Karpas-422 (cell line): ENCODE measurements around the gene LRSAM1. TPM values are rescaled to one million over a fixed set of nuclear protein-coding genes. Genes with fewer than 3 reads are reported as not detected.

Experiments
- DNase-seq: peaks from one replicate; pipeline ENCODE4 v3.0.0-alpha.2; 2015
- H2AFZ ChIP-seq: fragments of 200-600 bp; sonication (generic); 2 replicates; pipeline ENCODE4 v1.6.1; 2014; ENCODE audit warnings: antibody characterized with exemption, low read length, mixed read lengths
- H3K27ac ChIP-seq: fragments of 200-600 bp; sonication (generic); 2 replicates; pipeline ENCODE4 v1.5.1; 2014; ENCODE audit warnings: mild to moderate bottlenecking, low read length, moderate library complexity
- H3K27me3 ChIP-seq: fragments of 200-600 bp; sonication (generic); 2 replicates; pipeline ENCODE4 v1.6.1; 2014; ENCODE audit warnings: low read length, mixed read lengths
- H3K36me3 ChIP-seq: fragments of 200-600 bp; sonication (generic); 2 replicates; pipeline ENCODE4 v1.6.1; 2014; ENCODE audit warnings: low read length, mixed read lengths; ENCODE audit not compliant: insufficient read depth
- H3K4me1 ChIP-seq: fragments of 200-600 bp; sonication (generic); 2 replicates; pipeline ENCODE4 v1.6.1; 2014; ENCODE audit warnings: mild to moderate bottlenecking, low read length, mixed read lengths
- H3K4me2 ChIP-seq: fragments of 200-600 bp; sonication (generic); 2 replicates; pipeline ENCODE4 v1.6.1; 2014; ENCODE audit warnings: low read length, low read depth, mild to moderate bottlenecking; ENCODE audit not compliant: poor library complexity, severe bottlenecking
- H3K4me3 ChIP-seq: fragments of 200-600 bp; sonication (generic); 2 replicates; pipeline ENCODE4 v1.5.1; 2014; ENCODE audit warnings: mild to moderate bottlenecking, antibody characterized with exemption, low read length, mixed read lengths
- H3K79me2 ChIP-seq: fragments of 200-600 bp; sonication (generic); 2 replicates; pipeline ENCODE4 v1.6.1; 2014; ENCODE audit warnings: mild to moderate bottlenecking, low read length, mixed read lengths
- H3K9ac ChIP-seq: fragments of 200-600 bp; sonication (generic); 2 replicates; pipeline ENCODE4 v1.6.0; 2014; ENCODE audit warnings: low read length
- H3K9me2 ChIP-seq: fragments of 200-600 bp; sonication (generic), shearing (Covaris generic); replicated peaks from 2 replicates; pipeline ENCODE4 v1.6.0; 2014; ENCODE audit warnings: mild to moderate bottlenecking, low read length, moderate library complexity; ENCODE audit not compliant: insufficient read depth
- H3K9me3 ChIP-seq: fragments of 300-700, 200-600 bp; sonication (generic); 2 replicates; pipeline ENCODE4 v1.6.1; 2014; ENCODE audit warnings: low read length, mixed read lengths
- H4K20me1 ChIP-seq: fragments of 200-600 bp; sonication (generic); 2 replicates; pipeline ENCODE4 v1.6.1; 2014; ENCODE audit warnings: mild to moderate bottlenecking, antibody characterized with exemption, low read length, low read depth; ENCODE audit not compliant: insufficient read depth
- total RNA-seq: library from RNA; depleted of rRNA; stranded (reverse); fragments of >200 nt; shearing (Covaris generic); gene quantifications from 2 replicates; pipeline ENCODE4 v1.2.3, GENCODE V29; 2014; ENCODE audit warnings: low replicate concordance

Gene LRSAM1
- total RNA-seq, 1 experiment from 2014 or later = 14.4 TPM

- no peak for DNase-seq
- Histone ChIP-seq H3K27ac (no peak overlapping the region), H3K4me3 (peak overlapping the region; percentile 90), H3K36me3 (peaks cover 4% of the 10 kb centered on the region; the same call in 1 of the 2 replicates), H3K79me2 (peaks cover 48% of the 10 kb centered on the region), H4K20me1 (no peaks in the 10 kb centered on the region), H3K9me2 (no peaks in the 10 kb centered on the region), H3K4me1 (peaks cover 21% of the 10 kb centered on the region), H3K9ac (peak overlapping the region; percentile 91), H3K27me3 (no peaks in the 10 kb centered on the region), H3K4me2 (peak overlapping the region; percentile 99), H2AFZ (no peak overlapping the region), H3K9me3 (no peaks in the 10 kb centered on the region)
Measured at GRCh38 chr9:127422787-127423186, 28.5 kb upstream of the LRSAM1 start.

- Histone ChIP-seq H3K27ac (peak overlapping the region; percentile 50; the same call in 1 of the 2 replicates), H2AFZ (peak overlapping the region; percentile 80; the same call in 1 of the 2 replicates), H3K27me3 (no peaks in the 10 kb centered on the region), H3K36me3 (peaks cover 4% of the 10 kb centered on the region; the same call in 1 of the 2 replicates), H3K9me2 (no peaks in the 10 kb centered on the region), H4K20me1 (no peaks in the 10 kb centered on the region), H3K9ac (peak overlapping the region; percentile 91), H3K4me2 (peak overlapping the region; percentile 99), H3K79me2 (peaks cover 55% of the 10 kb centered on the region), H3K4me3 (peak overlapping the region; percentile 90), H3K9me3 (no peaks in the 10 kb centered on the region), H3K4me1 (peaks cover 21% of the 10 kb centered on the region)
- DNase-seq = no peak
Measured at GRCh38 chr9:127423476-127423933, 27.8 kb upstream of the LRSAM1 start.

GRCh38 chr9:127423934-127424675 is 27.2 kb upstream of the LRSAM1 start, which contains the start of gene ZNF79:
ZNF79 (plus strand) TSS chr9:127424382; CDS start chr9:127424788, 406 bp downstream.
- Histone ChIP-seq H3K4me2 (peak within 1 kb of the TSS; percentile 99), H3K27ac (peak within 1 kb of the TSS; percentile 50), H3K4me3 (peak within 1 kb of the TSS; percentile 90), H3K36me3 (peaks cover 4% of the 10 kb centered on the region; the same call in 1 of the 2 replicates), H3K79me2 (peaks cover 58% of the 10 kb centered on the region), H4K20me1 (no peaks in the 10 kb centered on the region), H3K9me3 (no peaks in the 10 kb centered on the region), H2AFZ (peak within 1 kb of the TSS; percentile 80), H3K9ac (peak within 1 kb of the TSS; percentile 91), H3K9me2 (no peaks in the 10 kb centered on the region), H3K4me1 (peaks cover 21% of the 10 kb centered on the region), H3K27me3 (no peaks in the 10 kb centered on the region)
- peak; percentile 96 for DNase-seq

- H3K9me2 ChIP-seq = no peaks in the 10 kb centered on the region
- peaks cover 58% of the 10 kb centered on the region for H3K79me2 ChIP-seq
- H4K20me1 ChIP-seq = no peaks in the 10 kb centered on the region
- peak overlapping the region; percentile 91 for H3K9ac ChIP-seq
- no peaks in the 10 kb centered on the region for H3K9me3 ChIP-seq
- no peak overlapping the region for H3K27ac ChIP-seq
- no peak for DNase-seq
- H3K4me1 ChIP-seq = peaks cover 21% of the 10 kb centered on the region
- H3K36me3 ChIP-seq = peaks cover 4% of the 10 kb centered on the region; the same call in 1 of the 2 replicates
- peak overlapping the region; percentile 90 for H3K4me3 ChIP-seq
- H3K27me3 ChIP-seq = no peaks in the 10 kb centered on the region
- H2AFZ ChIP-seq = peak overlapping the region; percentile 68
- H3K4me2 ChIP-seq = peak overlapping the region; percentile 99
Measured at GRCh38 chr9:127424676-127424999, 26.7 kb upstream of the LRSAM1 start.

GRCh38 chr9:127426756-127427155 is 24.6 kb upstream of the LRSAM1 start:
- peaks cover 12% of the 10 kb centered on the region for H3K36me3 ChIP-seq
- H3K79me2 ChIP-seq = peaks cover 65% of the 10 kb centered on the region
- no peak overlapping the region for H3K4me2 ChIP-seq
- no peaks in the 10 kb centered on the region for H3K9me2 ChIP-seq
- no peak for DNase-seq
- no peaks in the 10 kb centered on the region for H4K20me1 ChIP-seq
- H3K9ac ChIP-seq = no peak overlapping the region
- H2AFZ ChIP-seq = no peak overlapping the region
- H3K4me3 ChIP-seq = no peak overlapping the region
- H3K4me1 ChIP-seq = peaks cover 21% of the 10 kb centered on the region
- no peaks in the 10 kb centered on the region for H3K9me3 ChIP-seq
- H3K27me3 ChIP-seq = no peaks in the 10 kb centered on the region
- H3K27ac ChIP-seq = no peak overlapping the region

GRCh38 chr9:127428348-127428747 is 23.0 kb upstream of the LRSAM1 start:
- H3K4me1 ChIP-seq = peaks cover 11% of the 10 kb centered on the region
- H3K9me3 ChIP-seq = no peaks in the 10 kb centered on the region
- peaks cover 52% of the 10 kb centered on the region for H3K79me2 ChIP-seq
- H3K9me2 ChIP-seq = no peaks in the 10 kb centered on the region
- H3K27me3 ChIP-seq = no peaks in the 10 kb centered on the region
- H3K4me3 ChIP-seq = no peak overlapping the region
- no peak overlapping the region for H3K9ac ChIP-seq
- no peaks in the 10 kb centered on the region for H4K20me1 ChIP-seq
- H2AFZ ChIP-seq = no peak overlapping the region
- H3K27ac ChIP-seq = no peak overlapping the region
- DNase-seq = no peak
- peaks cover 14% of the 10 kb centered on the region for H3K36me3 ChIP-seq
- H3K4me2 ChIP-seq = no peak overlapping the region

- H3K27me3 ChIP-seq = no peaks in the 10 kb centered on the region
- peaks cover 37% of the 10 kb centered on the region for H3K79me2 ChIP-seq
- H3K9me2 ChIP-seq = no peaks in the 10 kb centered on the region
- H4K20me1 ChIP-seq = no peaks in the 10 kb centered on the region
- no peak overlapping the region for H3K9ac ChIP-seq
- H3K4me1 ChIP-seq = peaks cover 5% of the 10 kb centered on the region
- no peak overlapping the region for H2AFZ ChIP-seq
- H3K4me2 ChIP-seq = no peak overlapping the region
- peaks cover 20% of the 10 kb centered on the region for H3K36me3 ChIP-seq
- H3K9me3 ChIP-seq = no peaks in the 10 kb centered on the region
- DNase-seq = no peak
- no peak overlapping the region for H3K4me3 ChIP-seq
- no peak overlapping the region for H3K27ac ChIP-seq
Measured at GRCh38 chr9:127430415-127430814, 20.9 kb upstream of the LRSAM1 start.

- Histone ChIP-seq H3K79me2 (no peaks in the 10 kb centered on the region), H3K36me3 (peaks cover 20% of the 10 kb centered on the region), H3K9ac (no peak overlapping the region), H3K9me2 (no peaks in the 10 kb centered on the region), H3K4me3 (no peak overlapping the region), H3K27ac (no peak overlapping the region), H3K4me1 (no peaks in the 10 kb centered on the region), H2AFZ (no peak overlapping the region), H3K4me2 (no peak overlapping the region), H4K20me1 (no peaks in the 10 kb centered on the region), H3K9me3 (no peaks in the 10 kb centered on the region), H3K27me3 (no peaks in the 10 kb centered on the region)
- no peak for DNase-seq
Measured at GRCh38 chr9:127437497-127438264, 13.6 kb upstream of the LRSAM1 start.
